ENCODE measurements around the gene RPL38.
"Not testable (repeated sequence)": the region's sequence is repeated elsewhere in the genome, so short reads cannot be mapped to it uniquely, and the experiment has no call there.

RPL38 gene

DNA sequence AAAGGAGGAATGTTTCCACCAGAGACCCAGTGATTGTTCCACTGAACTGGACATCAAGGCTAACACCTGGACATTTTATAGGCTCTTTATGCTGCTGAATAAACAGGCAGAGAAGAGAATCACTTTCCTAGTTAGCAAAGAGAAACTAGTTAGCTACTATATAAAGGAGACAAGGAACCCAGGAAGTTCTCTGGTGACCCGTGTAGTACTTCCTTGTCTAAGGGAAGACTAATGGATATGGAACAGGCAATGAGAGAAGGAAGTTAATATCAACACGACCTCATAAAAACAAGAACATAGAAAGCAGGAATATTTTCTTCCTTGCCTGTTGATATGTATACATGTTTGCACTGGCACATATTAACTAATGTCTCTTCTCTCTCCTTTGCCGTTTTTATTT is 30.8 kb upstream of the RPL38 start:
- Mint-ChIP-seq H3K27me3 (ENCODE audit: low read depth) (peaks cover 36% of the 10 kb centered on the region), H3K36me3 (ENCODE audit: low read depth) (no peaks in the 10 kb centered on the region), H3K27ac (no peak overlapping the region), H3K4me3 (no peak overlapping the region), H3K4me1 (ENCODE audit: low read depth) (no peaks in the 10 kb centered on the region), H3K9me3 (no peaks in the 10 kb centered on the region)
- DNase-seq (ENCODE audit: low spot score): no peak

DNA sequence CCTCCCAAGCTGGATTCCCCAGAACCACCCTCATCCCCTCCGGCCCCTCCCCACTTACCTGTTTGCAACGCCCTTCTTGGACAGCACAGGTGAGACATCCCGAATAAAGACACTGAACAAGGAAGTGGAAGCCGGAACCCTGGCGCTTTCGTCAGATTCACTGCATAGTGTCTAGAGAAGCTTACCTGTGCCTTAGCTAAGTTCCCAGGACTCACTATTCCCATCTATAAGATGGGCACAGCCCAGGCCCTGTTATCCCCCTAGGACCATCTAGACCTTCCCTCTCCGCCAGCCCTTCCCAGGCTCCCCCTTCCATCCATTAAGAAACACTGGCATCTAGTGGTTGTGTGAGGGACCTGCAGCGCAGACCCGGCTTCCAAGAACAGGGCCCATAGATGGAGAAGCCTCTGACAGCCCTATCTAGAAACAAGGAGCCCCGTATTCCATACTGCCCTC is 26.9 kb upstream of the RPL38 start:
- Mint-ChIP-seq H3K27ac (no peak overlapping the region), H3K4me3 (no peak overlapping the region), H3K36me3 (ENCODE audit: low read depth) (no peaks in the 10 kb centered on the region), H3K9me3 (no peaks in the 10 kb centered on the region), H3K4me1 (ENCODE audit: low read depth) (no peaks in the 10 kb centered on the region), H3K27me3 (ENCODE audit: low read depth) (peaks cover 27% of the 10 kb centered on the region)
- peak; percentile 17 for DNase-seq (ENCODE audit: low spot score)

DNA sequence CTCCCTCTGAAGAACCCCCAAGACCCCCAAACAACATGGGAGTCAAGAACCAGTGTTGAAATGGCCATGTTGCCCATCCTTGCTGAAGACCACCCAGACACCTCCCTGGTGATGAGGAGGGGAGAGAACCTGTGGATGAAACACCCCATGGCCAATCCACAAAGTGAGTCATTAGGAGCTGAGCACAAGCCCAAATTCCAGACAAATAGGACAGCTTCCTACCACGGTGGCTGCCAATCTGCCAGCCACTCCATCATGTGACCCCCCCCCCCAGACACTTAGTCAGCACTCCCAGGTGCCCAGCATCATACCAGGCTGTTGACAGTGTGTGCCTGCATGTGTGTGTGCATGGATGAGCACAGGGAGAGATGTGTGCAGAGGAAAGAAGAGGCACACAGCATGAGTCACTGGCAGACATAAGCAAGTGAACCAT is 26.4 kb upstream of the RPL38 start:
- H3K4me1 Mint-ChIP-seq (ENCODE audit: low read depth): no peaks in the 10 kb centered on the region
- H3K27ac Mint-ChIP-seq: no peak overlapping the region
- H3K4me3 Mint-ChIP-seq: no peak overlapping the region
- no peaks in the 10 kb centered on the region for H3K36me3 Mint-ChIP-seq (ENCODE audit: low read depth)
- H3K27me3 Mint-ChIP-seq (ENCODE audit: low read depth): peaks cover 26% of the 10 kb centered on the region
- H3K9me3 Mint-ChIP-seq: no peaks in the 10 kb centered on the region
- no peak for DNase-seq (ENCODE audit: low spot score)

DNA sequence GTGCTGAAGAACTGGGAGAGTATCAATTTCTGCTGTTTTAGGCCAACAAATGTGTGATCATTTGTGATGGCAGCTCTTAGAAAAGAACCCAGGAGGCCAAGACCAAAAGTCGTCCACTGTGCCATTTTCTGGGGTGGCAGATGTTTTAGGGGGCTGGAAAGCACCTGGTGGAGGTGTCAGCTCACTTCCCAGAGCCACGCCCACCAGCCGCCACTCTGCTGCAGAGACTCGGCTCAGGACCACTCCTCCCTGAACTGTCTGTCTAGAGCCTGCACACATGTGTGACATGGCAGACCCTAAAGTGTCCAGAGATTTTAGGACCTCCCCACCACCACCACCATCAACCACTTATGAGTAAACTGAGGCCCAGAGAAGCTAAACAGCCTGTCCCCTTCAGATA is 23.9 kb upstream of the RPL38 start:
- Mint-ChIP-seq H3K36me3 (ENCODE audit: low read depth) (no peaks in the 10 kb centered on the region), H3K9me3 (no peaks in the 10 kb centered on the region), H3K4me1 (ENCODE audit: low read depth) (no peaks in the 10 kb centered on the region), H3K27ac (no peak overlapping the region), H3K4me3 (no peak overlapping the region), H3K27me3 (ENCODE audit: low read depth) (peaks cover 14% of the 10 kb centered on the region)
- DNase-seq (ENCODE audit: low spot score): no peak

DNA sequence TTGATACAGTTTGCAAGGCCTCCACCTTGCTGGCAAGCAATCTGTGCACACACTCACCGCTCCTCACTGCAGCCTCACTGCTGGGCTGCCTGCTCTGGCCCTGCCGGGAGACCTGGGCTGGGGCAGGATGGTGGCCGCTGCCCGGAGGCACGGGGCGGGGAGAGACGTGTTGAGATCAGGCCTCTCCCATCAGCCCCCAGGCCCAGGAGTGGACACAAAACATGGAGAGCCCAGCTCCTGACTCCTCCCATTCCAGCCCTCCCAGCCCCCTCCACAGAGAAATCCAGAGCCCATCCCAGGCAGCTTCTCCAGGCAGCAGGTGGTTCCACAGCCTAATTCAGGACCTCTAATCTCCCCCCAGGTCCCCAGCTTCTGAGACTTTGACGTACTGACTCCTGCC is 23.1 kb upstream of the RPL38 start:
- Mint-ChIP-seq H3K4me1 (ENCODE audit: low read depth) (no peaks in the 10 kb centered on the region), H3K36me3 (ENCODE audit: low read depth) (no peaks in the 10 kb centered on the region), H3K4me3 (no peak overlapping the region), H3K27me3 (ENCODE audit: low read depth) (peaks cover 7% of the 10 kb centered on the region), H3K27ac (no peak overlapping the region), H3K9me3 (no peaks in the 10 kb centered on the region)
- no peak for DNase-seq (ENCODE audit: low spot score)

DNA sequence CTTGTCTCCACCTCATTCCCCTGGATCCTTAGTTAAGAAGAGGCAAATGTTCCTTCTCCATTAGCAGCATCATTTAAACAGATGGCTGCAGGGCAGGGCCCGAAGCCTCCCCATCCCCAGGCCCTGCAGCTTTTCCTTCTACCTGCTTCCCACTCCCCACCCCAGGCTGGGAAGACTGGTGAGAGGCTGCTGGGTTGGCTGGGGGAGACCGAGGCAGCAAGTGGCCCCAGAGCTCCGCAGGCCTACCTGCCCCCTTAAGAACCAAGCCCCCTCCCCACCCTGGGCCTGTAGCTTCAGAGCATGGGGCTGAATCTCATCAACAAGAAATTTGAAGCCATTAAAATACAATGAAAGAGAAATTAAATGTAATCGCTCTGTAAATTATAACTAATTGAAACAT is 22.1 kb upstream of the RPL38 start:
- no peaks in the 10 kb centered on the region for H3K4me1 Mint-ChIP-seq (ENCODE audit: low read depth)
- H3K9me3 Mint-ChIP-seq: no peaks in the 10 kb centered on the region
- no peak overlapping the region for H3K27ac Mint-ChIP-seq
- no peak overlapping the region for H3K4me3 Mint-ChIP-seq
- H3K27me3 Mint-ChIP-seq (ENCODE audit: low read depth): peaks cover 8% of the 10 kb centered on the region
- no peaks in the 10 kb centered on the region for H3K36me3 Mint-ChIP-seq (ENCODE audit: low read depth)
- DNase-seq (ENCODE audit: low spot score): no peak

DNA sequence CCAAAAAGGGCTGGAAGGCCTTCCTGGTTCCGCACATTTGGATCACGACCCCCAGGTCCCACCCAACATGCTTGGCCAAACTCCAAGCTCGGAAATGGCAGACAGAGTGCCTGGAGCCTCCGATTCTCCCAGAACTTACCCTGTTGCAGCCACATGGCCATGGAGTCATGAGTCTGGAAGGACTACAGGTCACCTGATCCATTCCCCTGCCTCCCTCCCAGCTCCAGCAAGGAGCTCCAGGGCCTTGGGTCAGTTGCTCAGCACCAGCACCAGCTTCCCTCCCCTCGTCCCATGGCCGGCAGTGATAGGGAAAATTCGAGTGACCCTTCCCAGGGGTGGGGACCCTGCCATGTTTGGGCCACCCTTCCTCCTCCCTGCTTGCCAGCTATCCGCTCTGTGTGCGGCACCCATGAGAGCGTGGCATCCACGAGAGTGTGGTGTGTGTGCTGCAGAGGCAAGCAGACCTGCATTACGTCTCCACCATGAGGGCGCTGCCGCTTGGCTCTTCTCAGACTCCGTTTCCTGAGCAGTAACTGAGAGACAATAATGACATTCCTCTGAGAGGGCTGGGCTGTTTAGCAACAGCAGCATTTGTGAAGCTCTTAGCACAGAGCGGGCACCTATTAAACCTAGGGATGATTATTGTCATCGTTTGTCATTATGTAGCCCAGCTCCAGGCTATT is 21.3 kb upstream of the RPL38 start:
- no peak overlapping the region for H3K27ac Mint-ChIP-seq
- no peak overlapping the region for H3K4me3 Mint-ChIP-seq
- H3K27me3 Mint-ChIP-seq (ENCODE audit: low read depth): peaks cover 3% of the 10 kb centered on the region
- no peaks in the 10 kb centered on the region for H3K4me1 Mint-ChIP-seq (ENCODE audit: low read depth)
- DNase-seq (ENCODE audit: low spot score): no peak
- H3K9me3 Mint-ChIP-seq: no peaks in the 10 kb centered on the region
- H3K36me3 Mint-ChIP-seq (ENCODE audit: low read depth): no peaks in the 10 kb centered on the region

DNA sequence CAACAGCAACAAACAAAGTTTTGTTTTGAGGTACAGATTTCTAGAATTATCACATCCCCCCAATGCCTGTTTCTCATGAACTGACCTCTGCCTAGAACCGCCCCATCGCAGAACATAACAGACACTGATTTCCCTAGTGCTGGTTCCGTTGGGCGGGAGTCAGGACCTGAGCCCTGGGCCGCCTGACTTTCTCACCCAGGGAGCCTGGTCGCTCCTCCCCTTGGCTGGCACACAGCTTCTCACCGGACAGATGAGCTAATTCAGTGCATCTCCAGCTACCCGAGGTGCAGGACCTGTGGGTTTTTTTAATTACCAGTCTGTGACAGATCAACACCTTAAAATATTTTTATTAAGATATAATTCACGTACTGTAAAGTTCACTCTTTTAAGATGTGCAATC is 20.1 kb upstream of the RPL38 start:
- Mint-ChIP-seq H3K9me3 (no peaks in the 10 kb centered on the region), H3K27ac (no peak overlapping the region)

DNA sequence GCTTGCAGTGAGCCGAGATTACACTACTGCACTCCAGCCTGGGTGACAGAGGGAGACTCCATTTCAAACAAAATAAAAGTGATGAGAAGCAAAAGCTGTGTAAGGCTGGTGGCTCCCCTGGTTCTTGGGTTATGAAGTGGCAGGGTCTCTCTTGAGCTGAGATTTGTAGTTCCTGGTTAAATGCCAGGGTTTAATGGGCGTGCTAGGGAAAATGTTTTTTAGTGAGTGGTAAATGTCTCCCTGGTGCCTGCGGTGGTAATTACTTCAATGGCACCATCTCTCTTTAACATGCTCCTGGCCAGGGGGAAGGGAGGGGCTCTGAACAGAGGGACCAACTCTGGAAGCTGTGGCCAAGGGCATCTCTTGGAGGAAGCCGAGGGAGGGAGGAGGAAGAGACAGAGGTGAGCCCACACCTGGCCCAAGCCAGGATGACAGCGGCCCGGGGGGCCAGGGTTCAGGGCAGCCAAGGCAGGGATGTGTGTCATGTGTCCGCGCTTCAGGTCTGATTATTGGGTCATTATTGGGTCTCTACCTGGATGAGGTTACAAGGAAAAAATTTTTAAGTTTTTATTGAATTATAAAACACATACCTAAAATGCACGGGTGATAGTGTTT is 17.8 kb upstream of the RPL38 start:
- no peak for DNase-seq (ENCODE audit: low spot score)
- no peaks in the 10 kb centered on the region for H3K4me1 Mint-ChIP-seq (ENCODE audit: low read depth)
- H3K36me3 Mint-ChIP-seq (ENCODE audit: low read depth): no peaks in the 10 kb centered on the region
- H3K9me3 Mint-ChIP-seq: no peaks in the 10 kb centered on the region
- peaks cover 6% of the 10 kb centered on the region for H3K27me3 Mint-ChIP-seq (ENCODE audit: low read depth)
- no peak overlapping the region for H3K4me3 Mint-ChIP-seq
- H3K27ac Mint-ChIP-seq: no peak overlapping the region

More for the DNA sequence above, 20.1 kb upstream of the RPL38 start:
- Mint-ChIP-seq H3K4me3 (no peak overlapping the region), H3K27me3 (ENCODE audit: low read depth) (peaks cover 6% of the 10 kb centered on the region), H3K4me1 (ENCODE audit: low read depth) (no peaks in the 10 kb centered on the region), H3K36me3 (ENCODE audit: low read depth) (no peaks in the 10 kb centered on the region)
- no peak for DNase-seq (ENCODE audit: low spot score)

DNA sequence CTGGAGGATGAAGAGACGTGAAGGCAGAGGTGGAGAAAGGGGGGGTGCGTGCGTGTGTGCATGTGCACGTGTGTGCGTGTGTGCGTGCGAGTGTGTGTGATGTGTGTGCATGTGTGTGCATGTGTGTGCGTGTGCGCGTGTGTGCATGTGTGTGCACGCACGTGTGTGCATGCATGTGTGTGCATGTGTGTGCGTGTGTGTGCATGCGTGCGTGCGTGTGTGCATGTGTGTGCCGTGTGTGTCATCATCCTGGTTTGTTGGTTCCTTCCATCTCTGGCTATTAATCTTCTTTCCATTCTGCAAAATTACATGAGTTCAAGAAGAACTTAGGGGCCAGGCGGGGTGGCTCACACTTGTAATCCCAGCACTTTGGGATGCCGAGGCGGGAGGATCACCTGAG is 17.0 kb upstream of the RPL38 start:
- H3K36me3 Mint-ChIP-seq (ENCODE audit: low read depth): no peaks in the 10 kb centered on the region
- H3K4me1 Mint-ChIP-seq (ENCODE audit: low read depth): no peaks in the 10 kb centered on the region
- DNase-seq (ENCODE audit: low spot score): no peak
- no peak overlapping the region for H3K27ac Mint-ChIP-seq
- H3K27me3 Mint-ChIP-seq (ENCODE audit: low read depth): peaks cover 6% of the 10 kb centered on the region
- no peak overlapping the region for H3K4me3 Mint-ChIP-seq
- no peaks in the 10 kb centered on the region for H3K9me3 Mint-ChIP-seq

DNA sequence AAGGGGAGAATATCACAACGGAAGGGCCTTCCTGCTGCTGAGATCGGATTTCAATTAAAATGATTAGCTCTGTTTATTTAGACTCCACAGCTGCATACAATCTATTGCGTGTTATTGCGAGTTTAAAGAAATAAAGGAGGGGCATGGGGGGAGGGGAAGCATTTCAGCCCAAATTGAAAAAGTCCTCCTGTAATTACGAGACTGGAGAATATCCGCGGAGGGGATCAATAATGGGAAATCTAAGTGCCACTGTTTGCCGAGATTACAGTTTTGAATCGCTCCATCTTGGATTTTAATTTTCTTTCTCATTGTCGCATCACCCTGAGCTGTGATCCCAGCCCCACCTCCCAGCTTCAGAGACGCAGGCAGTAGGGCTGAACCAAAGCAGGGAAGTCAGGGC is 15.7 kb upstream of the RPL38 start:
- H3K27ac Mint-ChIP-seq: no peak overlapping the region
- no peak for DNase-seq (ENCODE audit: low spot score)
- H3K27me3 Mint-ChIP-seq (ENCODE audit: low read depth): peaks cover 7% of the 10 kb centered on the region
- no peak overlapping the region for H3K4me3 Mint-ChIP-seq
- no peaks in the 10 kb centered on the region for H3K4me1 Mint-ChIP-seq (ENCODE audit: low read depth)
- no peaks in the 10 kb centered on the region for H3K9me3 Mint-ChIP-seq
- H3K36me3 Mint-ChIP-seq (ENCODE audit: low read depth): no peaks in the 10 kb centered on the region

DNA sequence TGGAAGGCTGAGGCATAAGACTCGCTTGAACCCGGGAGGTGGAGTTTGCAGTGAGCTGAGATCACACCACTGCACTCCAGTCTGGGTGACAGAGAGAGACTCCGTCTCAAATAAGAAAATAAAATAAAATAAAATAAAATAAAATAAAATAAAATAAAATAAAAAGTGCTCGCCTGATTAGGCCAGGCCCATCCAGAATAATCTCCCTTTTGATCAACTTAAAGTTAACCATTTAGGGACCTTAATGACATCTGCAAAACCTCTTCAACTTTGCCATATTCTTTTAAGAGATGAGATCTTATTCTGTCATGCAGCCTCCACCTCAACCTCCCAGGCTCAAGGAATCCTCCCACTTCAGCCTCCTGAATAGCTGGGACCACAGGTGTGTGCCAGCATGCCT is 14.8 kb upstream of the RPL38 start:
- not testable (repeated sequence) for H3K4me1 Mint-ChIP-seq (ENCODE audit: low read depth); DNase-seq (ENCODE audit: low spot score); H3K27ac Mint-ChIP-seq; H3K9me3 Mint-ChIP-seq; H3K36me3 Mint-ChIP-seq (ENCODE audit: low read depth); H3K4me3 Mint-ChIP-seq
- H3K27me3 Mint-ChIP-seq (ENCODE audit: low read depth): peaks cover 11% of the 10 kb centered on the region

DNA sequence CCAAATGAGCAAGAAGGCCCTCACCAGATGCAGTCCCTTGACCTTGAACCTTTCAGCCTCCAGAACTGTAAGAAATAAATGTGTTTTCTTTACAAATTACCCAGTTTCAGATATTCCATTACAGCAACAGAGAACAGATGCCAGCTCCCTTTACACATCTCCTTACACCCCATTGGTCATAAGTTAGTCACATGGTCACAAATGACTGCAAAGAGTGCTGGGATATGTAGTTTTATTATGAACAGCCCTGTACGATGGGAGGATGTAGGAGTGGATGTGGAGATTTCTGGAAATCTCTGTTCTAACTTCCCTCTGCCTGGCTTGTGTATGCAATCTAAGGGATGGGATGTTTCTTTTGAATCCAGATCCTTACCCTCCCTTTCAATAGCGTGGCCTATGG is 13.3 kb upstream of the RPL38 start:
- Mint-ChIP-seq H3K4me3 (no peak overlapping the region), H3K27me3 (ENCODE audit: low read depth) (peaks cover 14% of the 10 kb centered on the region), H3K27ac (no peak overlapping the region), H3K9me3 (no peaks in the 10 kb centered on the region), H3K4me1 (ENCODE audit: low read depth) (peaks cover 2% of the 10 kb centered on the region), H3K36me3 (ENCODE audit: low read depth) (no peaks in the 10 kb centered on the region)
- DNase-seq (ENCODE audit: low spot score): no peak

DNA sequence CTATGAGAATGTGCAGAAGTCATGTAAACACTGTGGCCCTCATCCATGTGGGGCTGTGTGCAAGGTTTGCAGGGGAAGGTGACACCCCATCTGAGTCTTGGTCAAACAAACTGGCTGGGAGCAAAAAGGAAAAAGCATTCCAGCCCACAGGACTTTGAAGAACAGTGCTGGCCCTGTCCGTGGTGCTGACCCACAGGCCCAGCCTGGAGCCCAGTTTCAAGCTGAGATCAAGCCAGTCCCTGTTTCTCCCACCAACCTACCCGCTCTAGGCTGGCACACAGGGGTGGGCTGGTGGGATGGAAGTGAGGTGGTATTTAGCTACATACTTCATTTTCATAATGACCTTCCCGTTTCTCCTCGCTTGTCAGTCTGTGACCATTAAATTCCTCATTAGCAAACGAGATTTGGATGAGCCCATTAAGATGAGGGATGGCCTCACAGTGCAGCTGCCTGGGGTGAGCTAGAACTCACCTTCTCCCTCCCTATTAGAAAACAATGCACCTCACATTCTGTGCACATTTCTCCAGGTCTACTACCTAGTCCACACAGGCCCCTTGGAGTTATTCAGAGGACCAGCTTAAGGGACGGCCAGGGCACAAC is 12.6 kb upstream of the RPL38 start:
- no peak for DNase-seq (ENCODE audit: low spot score)
- no peak overlapping the region for H3K4me3 Mint-ChIP-seq
- peaks cover 2% of the 10 kb centered on the region for H3K4me1 Mint-ChIP-seq (ENCODE audit: low read depth)
- H3K9me3 Mint-ChIP-seq: no peaks in the 10 kb centered on the region
- H3K27me3 Mint-ChIP-seq (ENCODE audit: low read depth): peaks cover 14% of the 10 kb centered on the region
- no peaks in the 10 kb centered on the region for H3K36me3 Mint-ChIP-seq (ENCODE audit: low read depth)
- H3K27ac Mint-ChIP-seq: no peak overlapping the region
